SIG-M5 treated with dmso at 0.1 percent for 504 hours (cell line): ENCODE results near the gene NPY4R.
"Not testable (repeated sequence)": the region's sequence is repeated elsewhere in the genome, so short reads cannot be mapped to it uniquely, and the experiment has no call there.

Experiments
- DNase-seq: peaks from one replicate; lab custom pipeline; 2025; ENCODE audit not compliant: unreplicated experiment; lab: John Stamatoyannopoulos, UW

The NPY4R gene

GRCh38 chr10:46457071-46457470 lies 8.7 kb downstream of the NPY4R start:
- DNase-seq = not testable (repeated sequence)

- DNase-seq = not testable (repeated sequence)
Measured at GRCh38 chr10:46455992-46456391, 9.8 kb downstream of the NPY4R start.

DNA sequence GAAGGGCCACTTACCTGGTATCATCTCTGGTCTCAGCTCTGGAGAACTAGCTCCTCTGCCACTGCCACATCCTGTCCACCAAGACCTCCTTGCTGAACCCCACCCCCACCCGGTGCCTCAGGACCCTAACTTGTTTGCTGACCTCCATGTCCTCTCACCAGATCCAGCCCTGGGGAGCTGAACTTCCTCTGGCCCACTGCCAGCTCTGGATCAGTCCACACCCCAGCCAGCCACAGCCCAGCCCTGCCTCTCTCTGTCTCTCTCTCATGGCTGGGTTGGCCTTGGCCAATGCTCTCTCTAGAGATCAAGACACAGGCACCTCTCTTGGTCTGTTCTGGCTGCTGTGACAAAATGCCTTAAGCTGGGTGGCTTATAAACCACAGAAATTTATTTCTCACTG lies 14.4 kb downstream of the NPY4R start:
- not testable (repeated sequence) for DNase-seq

DNA sequence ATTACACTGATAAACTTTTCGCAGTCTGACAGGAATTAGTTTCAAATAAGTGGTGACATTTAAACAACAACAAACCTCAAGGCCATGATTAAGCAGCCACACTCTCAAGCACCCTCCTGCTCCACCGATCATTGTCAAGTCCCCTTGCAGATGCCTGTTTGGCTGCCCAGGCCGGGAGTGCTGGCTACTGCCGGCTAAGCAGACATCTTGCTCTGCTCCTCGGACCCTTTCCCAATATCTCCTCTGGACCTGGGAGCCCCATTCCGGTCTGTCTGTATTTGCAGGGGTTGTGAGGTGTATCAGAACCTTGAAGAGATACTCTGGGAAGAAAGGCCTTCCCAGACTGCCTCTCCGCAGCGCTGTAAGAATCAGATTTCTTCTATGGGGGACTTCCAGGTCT lies 14.9 kb downstream of the NPY4R start:
- not testable (repeated sequence) for DNase-seq

- not testable (repeated sequence) for DNase-seq
Measured at GRCh38 chr10:46447439-46447838, 18.3 kb downstream of the NPY4R start.

- not testable (repeated sequence) for DNase-seq
Measured at GRCh38 chr10:46445389-46446122, 20.2 kb downstream of the NPY4R start.

- DNase-seq = not testable (repeated sequence)
Measured at GRCh38 chr10:46443422-46443821, 22.3 kb downstream of the NPY4R start.

GRCh38 chr10:46442706-46443275 lies 23.0 kb downstream of the NPY4R start:
- DNase-seq = not testable (repeated sequence)

- not testable (repeated sequence) for DNase-seq
Measured at GRCh38 chr10:46441837-46442278, 23.9 kb downstream of the NPY4R start.

DNA sequence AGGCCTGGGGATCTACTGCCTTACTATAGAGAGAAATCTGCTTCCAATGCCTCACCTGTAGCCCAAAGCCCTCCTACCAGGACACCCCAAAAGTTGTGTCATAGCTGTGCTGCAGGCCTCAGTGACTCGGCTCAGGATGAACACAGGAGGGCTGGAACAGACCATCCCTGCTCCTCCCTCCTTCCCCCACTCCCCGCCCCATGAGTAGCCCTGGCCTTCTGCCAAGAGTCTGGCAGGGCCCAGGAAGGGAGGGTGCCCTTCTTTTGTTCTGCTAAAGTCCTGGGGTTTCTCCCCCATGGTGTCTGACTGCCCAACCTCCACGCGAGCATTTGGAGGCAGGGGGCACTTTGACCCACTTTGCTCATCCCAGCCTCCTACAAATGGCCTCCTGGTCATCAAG lies 24.8 kb downstream of the NPY4R start:
- DNase-seq = not testable (repeated sequence)

DNA sequence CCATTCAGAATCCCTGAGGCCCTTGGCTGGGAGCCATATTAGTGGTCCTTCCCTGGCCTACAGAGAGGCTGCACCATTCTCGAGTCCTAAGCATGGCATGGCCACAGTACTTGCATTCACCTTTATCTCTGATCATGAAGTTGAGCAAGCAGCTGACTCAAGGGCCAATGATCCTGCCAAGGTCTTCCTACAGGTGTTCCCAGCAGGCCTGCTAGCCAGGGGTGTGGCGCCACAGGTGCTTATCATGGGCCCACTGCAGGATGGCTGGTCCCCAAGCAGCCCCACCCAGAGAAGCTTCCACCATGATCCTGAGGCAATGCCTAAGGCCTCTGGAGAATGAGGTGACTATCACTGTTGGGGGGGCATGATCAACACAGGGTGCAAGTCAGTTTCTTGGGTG lies 42.2 kb downstream of the NPY4R start:
- DNase-seq = not testable (repeated sequence)

DNA sequence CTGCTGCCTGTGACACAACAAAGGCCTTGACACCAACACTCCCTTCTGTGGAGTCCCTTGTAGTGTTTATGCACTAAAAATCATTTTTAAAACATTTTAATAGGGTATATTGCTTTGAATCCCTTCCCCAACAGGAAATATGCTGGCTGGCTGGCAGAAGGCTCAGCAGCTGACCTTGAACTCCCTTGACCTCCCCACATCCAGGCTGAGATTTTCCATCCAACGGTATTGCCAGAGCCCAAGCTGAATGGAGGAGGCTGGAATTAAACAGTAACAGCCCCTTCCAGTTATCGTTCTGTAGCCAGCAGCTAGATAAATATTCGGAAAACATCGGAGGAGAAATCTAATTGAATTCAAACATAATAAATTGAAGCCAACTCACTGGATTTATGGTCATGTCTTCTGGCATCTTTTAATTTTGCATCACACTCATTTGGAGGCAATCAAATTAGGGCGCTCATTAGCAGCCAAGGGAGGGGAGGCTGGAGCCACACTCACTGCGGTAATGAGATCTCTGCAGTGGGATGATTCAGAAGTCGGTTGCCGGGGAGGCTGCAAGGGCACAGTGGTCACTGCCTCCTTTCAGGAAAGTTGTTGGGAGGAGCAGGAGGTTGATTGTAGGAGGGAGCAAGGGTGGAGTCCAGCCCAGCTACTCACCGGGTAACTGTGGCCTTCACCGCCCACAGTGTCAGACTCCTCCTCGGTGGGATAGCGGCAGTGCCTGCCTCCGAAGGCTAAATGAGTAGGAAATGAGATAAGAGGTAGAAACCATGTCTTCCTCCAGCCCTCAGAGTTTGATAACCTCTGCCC lies 46.0 kb downstream of the NPY4R start:
- not testable (repeated sequence) for DNase-seq

DNA sequence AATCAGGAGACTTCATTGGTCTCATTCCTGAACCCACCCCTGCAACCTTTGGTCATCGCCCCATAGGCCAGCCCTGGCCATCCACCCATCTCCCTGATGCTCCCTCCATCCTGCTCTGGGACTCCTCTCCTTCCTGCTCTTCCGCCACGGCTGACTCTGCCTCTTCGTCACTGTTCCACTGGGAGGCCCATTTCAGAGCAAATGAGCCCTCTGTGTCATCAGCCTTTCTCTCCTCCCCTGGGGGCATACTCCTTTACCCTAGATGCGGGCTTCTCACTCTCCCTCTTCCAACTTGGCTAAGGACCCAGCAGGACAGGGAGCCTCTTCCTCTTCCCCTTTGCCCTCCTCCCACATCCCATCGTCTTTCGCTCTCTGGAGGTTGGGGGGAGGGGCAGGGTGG lies 47.5 kb downstream of the NPY4R start:
- not testable (repeated sequence) for DNase-seq

DNA sequence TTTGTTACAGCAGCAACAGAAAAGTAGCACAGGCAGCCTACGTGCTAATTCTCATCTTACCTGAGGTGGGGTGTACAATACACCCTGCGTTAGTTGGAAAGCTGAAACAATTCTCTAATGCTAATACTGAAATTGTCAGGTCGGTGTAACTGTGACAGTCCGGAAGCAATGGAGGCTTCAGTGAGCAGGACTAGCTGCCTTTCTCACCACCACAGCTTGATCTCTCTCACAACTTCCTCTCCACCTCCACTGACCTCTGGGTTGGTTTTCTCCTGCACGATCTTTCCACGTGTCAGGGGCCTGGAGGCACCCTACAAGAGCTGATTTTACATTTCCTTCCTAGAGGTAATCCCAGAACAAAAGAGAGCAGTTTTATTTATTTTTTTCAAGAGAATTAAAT lies 50.5 kb downstream of the NPY4R start:
- DNase-seq = not testable (repeated sequence)

GRCh38 chr10:46412665-46413064 lies 53.1 kb downstream of the NPY4R start:
- DNase-seq = not testable (repeated sequence)

- DNase-seq = not testable (repeated sequence)
Measured at GRCh38 chr10:46411123-46411522, 54.6 kb downstream of the NPY4R start.
